ENCODE measurements around the gene COL4A2. TPM values are rescaled to one million over a fixed set of nuclear protein-coding genes. Genes with fewer than 3 reads are reported as not detected.

COL4A2 gene
- total RNA-seq, 2 experiments from 2014 or later: not detected

DNA sequence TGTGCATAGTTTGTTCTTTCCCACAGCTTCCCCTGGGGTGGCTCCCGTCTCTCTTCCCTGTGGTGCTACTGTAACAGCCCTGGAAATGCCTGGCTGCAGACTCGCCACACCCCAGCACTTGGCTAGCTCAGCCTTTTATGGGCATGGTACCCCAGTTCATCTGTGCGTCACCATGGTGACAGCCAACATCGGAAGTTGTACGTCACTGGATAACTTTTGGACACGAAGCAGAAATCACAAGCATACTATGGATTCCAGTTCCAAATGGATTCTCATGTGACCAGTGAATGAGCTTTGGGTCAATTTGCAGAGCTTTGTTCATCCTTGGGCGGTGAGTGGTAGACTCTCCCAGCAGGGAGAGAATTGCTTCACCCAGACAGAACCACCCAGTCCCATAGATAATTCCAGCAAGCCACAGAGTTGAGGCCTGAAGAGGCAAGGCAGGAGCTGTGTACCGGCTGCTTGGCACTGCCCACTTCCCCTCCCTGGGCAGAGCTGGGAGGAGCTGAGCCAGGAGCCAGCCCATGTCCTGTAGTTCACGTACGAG lies 54.4 kb downstream of the COL4A2 start:
- no peak for DNase-seq
- POLR2A ChIA-PET: no interaction called here
- H3K9me3 Mint-ChIP-seq: no peaks in the 10 kb centered on the region
- H3K4me3 Mint-ChIP-seq: no peak overlapping the region
- H3K4me1 Mint-ChIP-seq (ENCODE audit: low read depth): no peaks in the 10 kb centered on the region
- TF ChIP-seq, protein P1, sequence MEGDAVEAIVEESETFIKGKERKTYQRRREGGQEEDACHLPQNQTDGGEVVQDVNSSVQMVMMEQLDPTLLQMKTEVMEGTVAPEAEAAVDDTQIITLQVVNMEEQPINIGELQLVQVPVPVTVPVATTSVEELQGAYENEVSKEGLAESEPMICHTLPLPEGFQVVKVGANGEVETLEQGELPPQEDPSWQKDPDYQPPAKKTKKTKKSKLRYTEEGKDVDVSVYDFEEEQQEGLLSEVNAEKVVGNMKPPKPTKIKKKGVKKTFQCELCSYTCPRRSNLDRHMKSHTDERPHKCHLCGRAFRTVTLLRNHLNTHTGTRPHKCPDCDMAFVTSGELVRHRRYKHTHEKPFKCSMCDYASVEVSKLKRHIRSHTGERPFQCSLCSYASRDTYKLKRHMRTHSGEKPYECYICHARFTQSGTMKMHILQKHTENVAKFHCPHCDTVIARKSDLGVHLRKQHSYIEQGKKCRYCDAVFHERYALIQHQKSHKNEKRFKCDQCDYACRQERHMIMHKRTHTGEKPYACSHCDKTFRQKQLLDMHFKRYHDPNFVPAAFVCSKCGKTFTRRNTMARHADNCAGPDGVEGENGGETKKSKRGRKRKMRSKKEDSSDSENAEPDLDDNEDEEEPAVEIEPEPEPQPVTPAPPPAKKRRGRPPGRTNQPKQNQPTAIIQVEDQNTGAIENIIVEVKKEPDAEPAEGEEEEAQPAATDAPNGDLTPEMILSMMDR (IDR thresholded peaks at IDR 0.05): no peak
- H3K27me3 Mint-ChIP-seq: peaks cover 6% of the 10 kb centered on the region
- ATAC-seq: no peak
- no peaks in the 10 kb centered on the region for H3K36me3 Mint-ChIP-seq (ENCODE audit: low read depth)
- CTCF ChIA-PET: interaction anchor here (0.8 to 1.1 kb wide), 2 partner anchors 11 to 65 kb away, joined by 3 read pairs; no protein-coding TSS in a partner anchor
- intact Hi-C loops (cut with micrococcal nuclease): no loop called here
- no peak overlapping the region for H3K27ac Mint-ChIP-seq

DNA sequence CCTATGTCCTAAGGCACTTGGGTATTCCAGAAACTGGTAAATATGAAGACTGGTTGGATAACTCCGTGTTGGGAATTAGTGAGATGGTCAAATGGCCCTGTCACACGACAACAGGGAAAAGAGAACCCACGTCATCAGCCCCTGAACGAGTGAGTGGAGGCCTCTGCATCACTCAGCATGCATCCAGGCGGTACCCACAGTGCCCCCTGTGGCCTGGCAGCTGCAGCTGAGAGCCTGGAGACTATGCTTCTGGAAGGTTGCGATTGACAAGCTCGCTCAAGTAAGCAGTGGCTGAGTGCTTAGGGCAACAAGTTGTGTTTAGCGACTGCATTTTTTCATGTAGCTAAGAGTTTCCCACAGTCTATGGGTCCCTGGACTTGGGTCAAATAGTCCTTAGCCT lies 55.9 kb downstream of the COL4A2 start:
- Mint-ChIP-seq H3K4me3 (no peak overlapping the region), H3K36me3 (ENCODE audit: low read depth) (no peaks in the 10 kb centered on the region), H3K27ac (no peak overlapping the region), H3K4me1 (ENCODE audit: low read depth) (no peaks in the 10 kb centered on the region), H3K9me3 (no peaks in the 10 kb centered on the region), H3K27me3 (peaks cover 6% of the 10 kb centered on the region)
- no peak for ATAC-seq
- intact Hi-C loops (cut with micrococcal nuclease): no loop called here
- TF ChIP-seq, protein P1 (IDR thresholded peaks at IDR 0.05): no peak
- DNase-seq: no peak
- ChIA-PET CTCF (interaction anchor here (1.0 kb wide), 1 partner anchor 9 kb away, joined by 3 read pairs; no protein-coding TSS in a partner anchor), POLR2A (no interaction called here)

DNA sequence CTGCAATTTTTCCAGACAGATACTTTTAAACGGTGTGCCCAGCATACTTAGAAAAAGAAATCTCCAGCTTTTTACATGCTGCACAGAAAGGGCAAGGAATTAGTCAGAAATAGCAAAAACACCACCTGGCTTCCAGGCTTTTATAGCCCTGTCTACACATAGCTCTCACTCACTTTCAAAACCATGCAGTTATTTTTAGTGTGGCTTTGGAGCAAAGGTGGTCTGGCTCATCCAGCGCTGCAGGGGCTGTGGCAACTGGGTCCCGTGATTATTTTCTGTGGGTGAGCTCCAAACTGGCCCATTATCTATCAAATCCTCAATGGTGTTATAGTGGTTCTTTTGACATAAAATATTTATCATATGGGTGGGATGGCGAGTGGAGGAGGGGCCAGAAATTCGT lies 57.0 kb downstream of the COL4A2 start:
- no peaks in the 10 kb centered on the region for H3K36me3 Mint-ChIP-seq (ENCODE audit: low read depth)
- no peaks in the 10 kb centered on the region for H3K4me1 Mint-ChIP-seq (ENCODE audit: low read depth)
- ChIA-PET CTCF (interaction anchor here (1.3 kb wide), 1 partner anchor 9 kb away, joined by 3 read pairs; no protein-coding TSS in a partner anchor), POLR2A (interaction anchor here (0.6 to 1.2 kb wide), 2 partner anchors 9 to 13 kb away, joined by 3 to 4 read pairs; no protein-coding TSS in a partner anchor)
- TF ChIP-seq, protein P1 (IDR thresholded peaks at IDR 0.05): no peak
- no peaks in the 10 kb centered on the region for H3K9me3 Mint-ChIP-seq
- DNase-seq (no peak), ATAC-seq (no peak)
- intact Hi-C loops (cut with micrococcal nuclease): no loop called here
- H3K27ac Mint-ChIP-seq: no peak overlapping the region
- no peak overlapping the region for H3K4me3 Mint-ChIP-seq
- H3K27me3 Mint-ChIP-seq: peaks cover 9% of the 10 kb centered on the region

DNA sequence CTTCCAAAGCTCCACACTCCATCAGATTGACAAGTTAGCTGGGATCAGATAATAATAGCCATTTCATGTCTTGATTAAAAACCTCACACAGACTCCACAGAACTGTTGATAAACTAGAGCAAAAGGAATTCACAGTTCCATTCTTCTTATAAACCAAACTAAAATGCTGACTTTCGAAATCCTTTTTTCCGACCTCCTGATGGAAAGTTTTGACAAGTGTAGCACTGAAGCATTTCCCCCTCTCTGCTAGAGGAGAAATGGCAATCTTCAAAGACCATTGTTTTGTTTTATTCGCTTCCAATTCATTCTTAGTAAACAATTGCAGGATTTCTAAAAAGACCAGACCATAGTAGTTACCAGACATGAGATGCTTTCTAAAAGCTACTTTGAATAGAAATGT lies 58.8 kb downstream of the COL4A2 start:
- H3K4me1 Mint-ChIP-seq (ENCODE audit: low read depth): no peaks in the 10 kb centered on the region
- DNase-seq: no peak
- no peak for ATAC-seq
- H3K27ac Mint-ChIP-seq: no peak overlapping the region
- H3K27me3 Mint-ChIP-seq: peaks cover 8% of the 10 kb centered on the region
- TF ChIP-seq, protein P1 (IDR thresholded peaks at IDR 0.05): no peak
- POLR2A ChIA-PET: interaction anchor here (0.9 kb wide), 1 partner anchor 29 kb away, joined by 4 read pairs; no protein-coding TSS in a partner anchor
- no peaks in the 10 kb centered on the region for H3K36me3 Mint-ChIP-seq (ENCODE audit: low read depth)
- CTCF ChIA-PET: interaction anchor here (1.0 kb wide), 1 partner anchor 46 kb away, joined by 3 read pairs; no protein-coding TSS in a partner anchor
- intact Hi-C loops (cut with micrococcal nuclease): no loop called here
- no peaks in the 10 kb centered on the region for H3K9me3 Mint-ChIP-seq
- H3K4me3 Mint-ChIP-seq: no peak overlapping the region

DNA sequence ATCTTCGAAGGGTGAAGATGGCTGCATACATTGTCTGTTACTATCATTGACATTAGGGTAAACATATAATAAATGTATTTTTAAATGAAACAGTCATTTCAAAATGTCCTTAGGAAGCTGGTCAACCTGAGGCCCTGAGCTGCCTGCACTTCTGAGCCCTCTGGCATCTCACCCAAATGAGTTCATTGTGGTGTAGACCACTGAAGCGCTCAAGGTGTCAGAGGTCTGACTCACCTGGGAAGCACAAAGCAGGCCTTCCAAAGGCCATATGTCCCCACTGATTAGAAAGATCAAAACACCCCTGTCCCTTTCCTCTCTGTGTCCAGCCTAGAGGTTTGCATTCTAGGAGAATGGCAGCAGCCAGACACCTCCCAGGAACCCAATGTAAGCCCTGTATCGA lies 59.6 kb downstream of the COL4A2 start:
- Mint-ChIP-seq H3K27ac (no peak overlapping the region), H3K36me3 (ENCODE audit: low read depth) (no peaks in the 10 kb centered on the region), H3K4me1 (ENCODE audit: low read depth) (no peaks in the 10 kb centered on the region), H3K27me3 (peaks cover 7% of the 10 kb centered on the region), H3K4me3 (no peak overlapping the region), H3K9me3 (no peaks in the 10 kb centered on the region)
- ChIA-PET POLR2A (no interaction called here), CTCF (interaction anchor here (1.0 kb wide), 1 partner anchor 45 kb away, joined by 3 read pairs; no protein-coding TSS in a partner anchor)
- DNase-seq (no peak), ATAC-seq (no peak)
- TF ChIP-seq, protein P1 (IDR thresholded peaks at IDR 0.05): no peak
- intact Hi-C loops (cut with micrococcal nuclease): no loop called here
